GM21737 (cell line): ENCODE data around the gene ARRDC2.

Experiments used
- ATAC-seq: cut with Tn5 transposase; IDR thresholded peaks from one replicate; pipeline ENCODE4 v1.9.1; 2021; ENCODE audit warnings: mild to moderate bottlenecking, moderate library complexity; ENCODE audit not compliant: unreplicated experiment

Gene ARRDC2

GRCh38 chr19:18057557-18057956 lies 49.6 kb downstream of the ARRDC2 start:
- no peak for ATAC-seq

GRCh38 chr19:18058208-18059009 lies 50.4 kb downstream of the ARRDC2 start:
- ATAC-seq = peak; percentile 72

- ATAC-seq = no peak
Measured at GRCh38 chr19:18059297-18059696, 51.3 kb downstream of the ARRDC2 start.

GRCh38 chr19:18059902-18060301 lies 51.9 kb downstream of the ARRDC2 start:
- ATAC-seq = no peak

- no peak for ATAC-seq
Measured at GRCh38 chr19:18060472-18060871, 52.5 kb downstream of the ARRDC2 start.

- ATAC-seq = no peak
Measured at GRCh38 chr19:18062028-18062427, 54.1 kb downstream of the ARRDC2 start.

- no peak for ATAC-seq
Measured at GRCh38 chr19:18063463-18063862, 55.5 kb downstream of the ARRDC2 start.
